Keratinocyte (primary cell): Measurements from ENCODE around the gene FJX1. TPM values are rescaled to one million over a fixed set of nuclear protein-coding genes. Genes with fewer than 3 reads are reported as not detected.

Experiments
- DNase-seq: peaks from one replicate; pipeline ENCODE4 v3.0.0-alpha.2; 2011; ENCODE audit warnings: low read depth, missing footprints, low spot score
- FAIRE-seq: peaks from 2 replicates; lab custom pipeline; 2011; peaks lifted over from hg19 to GRCh38; lab: Jason Lieb, UNC
- H2AFZ ChIP-seq: 2 replicates; pipeline ENCODE4 v1.6.0; 2012; ENCODE audit warnings: low read length, control low read depth, inconsistent platforms; ENCODE audit not compliant: control insufficient read depth
- H3K27ac ChIP-seq: 2 replicates; pipeline ENCODE4 v1.5.1; 2011; ENCODE audit warnings: low read length; ENCODE audit not compliant: control insufficient read depth, insufficient read depth
- H3K27me3 ChIP-seq: 3 replicates; pipeline ENCODE4 v1.6.0; 2011; ENCODE audit warnings: low read length; ENCODE audit not compliant: control insufficient read depth, insufficient read depth; ENCODE audit errors: extremely low read depth
- H3K36me3 ChIP-seq, 2 experiments: 2 replicates in 1 of 2; 3 replicates in 1 of 2; pipeline ENCODE4 v1.5.1; 2011; ENCODE audit warnings: low read length in 2 of 2, mild to moderate bottlenecking in 1 of 2; ENCODE audit not compliant: control insufficient read depth in 2 of 2, insufficient read depth in 2 of 2; ENCODE audit errors: extremely low read depth in 1 of 2
- H3K4me1 ChIP-seq: 3 replicates; pipeline ENCODE4 v1.5.1; 2011; ENCODE audit warnings: low read length; ENCODE audit not compliant: control insufficient read depth, insufficient read depth; ENCODE audit errors: extremely low read depth
- H3K4me2 ChIP-seq: 3 replicates; pipeline ENCODE4 v1.6.0; 2011; ENCODE audit warnings: low read depth, low read length; ENCODE audit not compliant: control insufficient read depth, insufficient read depth; ENCODE audit errors: extremely low read depth
- H3K4me3 ChIP-seq, 3 experiments: fragments of 200-600 bp in 1 of 3; sonication (generic) in 1 of 3; 2 replicates in 2 of 3; 3 replicates in 1 of 3; pipeline ENCODE4 v1.5.1; 2011 to 2016; ENCODE audit warnings: low read length in 3 of 3, mild to moderate bottlenecking in 3 of 3, control low read depth in 2 of 3, inconsistent platforms in 1 of 3, low read depth in 1 of 3, mixed read lengths in 1 of 3, mixed run types in 1 of 3, moderate library complexity in 1 of 3; ENCODE audit not compliant: control insufficient read depth in 2 of 3, insufficient read depth in 2 of 3; ENCODE audit errors: extremely low read depth in 1 of 3
- H3K79me2 ChIP-seq: 2 replicates; pipeline ENCODE4 v1.6.0; 2012; ENCODE audit warnings: low read length; ENCODE audit not compliant: control insufficient read depth, insufficient read depth
- H3K9ac ChIP-seq: 3 replicates; pipeline ENCODE4 v1.6.0; 2011; ENCODE audit warnings: low read length; ENCODE audit not compliant: control insufficient read depth, insufficient read depth; ENCODE audit errors: extremely low read depth
- H3K9me1 ChIP-seq: 3 replicates; pipeline ENCODE4 v1.6.0; 2011; ENCODE audit warnings: low read length; ENCODE audit not compliant: control insufficient read depth, insufficient read depth; ENCODE audit errors: extremely low read depth
- H3K9me3 ChIP-seq: 2 replicates; pipeline ENCODE4 v1.5.1; 2012; ENCODE audit warnings: low read depth, low read length; ENCODE audit not compliant: control insufficient read depth
- H4K20me1 ChIP-seq: 3 replicates; pipeline ENCODE4 v1.6.0; 2011; ENCODE audit warnings: low read length; ENCODE audit not compliant: control insufficient read depth, insufficient read depth; ENCODE audit errors: extremely low read depth
- CTCF ChIP-seq, 3 experiments: IDR thresholded peaks in 1 of 3; conservative IDR thresholded peaks in 1 of 3; optimal IDR thresholded peaks in 1 of 3; 2 replicates in 2 of 3; 3 replicates in 1 of 3; pipeline versions ENCODE3 to v1.5.1; 2011; ENCODE audit warnings: low read length in 3 of 3, mild to moderate bottlenecking in 3 of 3, moderate library complexity in 2 of 3, control low read depth in 1 of 3, inconsistent platforms in 1 of 3; ENCODE audit not compliant: insufficient read depth in 2 of 3; ENCODE audit errors: extremely low read depth in 1 of 3
- EZH2 ChIP-seq: IDR thresholded peaks from one replicate; pipeline ENCODE4 v1.6.1; 2012; ENCODE audit warnings: inconsistent platforms, mild to moderate bottlenecking, low read length, moderate library complexity
- dilution Hi-C: fragments of 300-500 bp; cut with MboI; formaldehyde crosslinking; loops from one replicate; pipeline ENCODE4 v1.7.0; 2020; ENCODE audit warnings: low sequenced_read_pairs; ENCODE audit not compliant: extremely low pct_ligation_motif_present
- polyA plus RNA-seq, 5 experiments: library from polyadenylated mRNA; depleted of rRNA in 3 of 5; stranded (reverse) in 3 of 5; stranded (forward) in 1 of 5; unstranded in 1 of 5; fragments of >200 nt; gene quantifications; 1 replicate in 1 of 5; 2 replicates in 3 of 5; 3 replicates in 1 of 5; pipeline versions ENCODE4 v1.2.1 to v1.2.3, GENCODE V29; 2011 to 2012; ENCODE audit warnings: missing spikeins in 2 of 5, low read depth in 1 of 5, low replicate concordance in 1 of 5

The FJX1 gene
- polyA plus RNA-seq, 1 donor (not counting 4 experiments of a cell fraction or from before 2014, with no cell fraction given): 19.7 TPM

GRCh38 chr11:35655856-35656255 lies 37.6 kb downstream of the FJX1 start:
- H3K36me3 ChIP-seq: no peaks in the 10 kb centered on the region
- H3K9me1 ChIP-seq: no peaks in the 10 kb centered on the region
- no peak overlapping the region for H3K4me2 ChIP-seq
- no peak overlapping the region for H3K9ac ChIP-seq
- no peak overlapping the region for H3K27ac ChIP-seq
- H3K9me3 ChIP-seq: no peaks in the 10 kb centered on the region
- H3K27me3 ChIP-seq: no peaks in the 10 kb centered on the region
- TF ChIP-seq CTCF (optimal IDR thresholded peaks at IDR 0.05 in 1 of 3, IDR thresholded peaks at IDR 0.05 in 1 of 3, conservative IDR thresholded peaks at IDR 0.05 in 1 of 3; ENCODE audit: extremely low read depth in 1 of 3, insufficient read depth in 2 of 3, low read length in 3 of 3) (no peak), EZH2 (no peak)
- DNase-seq (no peak), FAIRE-seq (no peak)
- H3K79me2 ChIP-seq: no peaks in the 10 kb centered on the region
- H3K4me1 ChIP-seq: peaks cover 3% of the 10 kb centered on the region
- dilution Hi-C loops: no loop called here
- H3K4me3 ChIP-seq: no peak overlapping the region
- H4K20me1 ChIP-seq: no peaks in the 10 kb centered on the region
- H2AFZ ChIP-seq: no peak overlapping the region

GRCh38 chr11:35658020-35658948 lies 40.0 kb downstream of the FJX1 start:
- Histone ChIP-seq H3K27ac (no peak overlapping the region), H3K79me2 (peaks cover 3% of the 10 kb centered on the region), H3K27me3 (no peaks in the 10 kb centered on the region), H3K4me3 (no peak overlapping the region), H3K36me3 (no peaks in the 10 kb centered on the region), H3K4me2 (no peak overlapping the region), H3K9me3 (peaks cover 2% of the 10 kb centered on the region), H2AFZ (no peak overlapping the region), H3K4me1 (peaks cover 14% of the 10 kb centered on the region), H3K9ac (no peak overlapping the region), H4K20me1 (no peaks in the 10 kb centered on the region), H3K9me1 (no peaks in the 10 kb centered on the region)
- dilution Hi-C loops: no loop called here
- FAIRE-seq: no peak
- no peak for DNase-seq
- TF ChIP-seq CTCF (optimal IDR thresholded peaks at IDR 0.05 in 1 of 3, IDR thresholded peaks at IDR 0.05 in 1 of 3, conservative IDR thresholded peaks at IDR 0.05 in 1 of 3; ENCODE audit: extremely low read depth in 1 of 3, insufficient read depth in 2 of 3, low read length in 3 of 3): no peak
- no peak for TF ChIP-seq EZH2
